Mammary epithelial cell (primary cell): ENCODE data around the gene TICRR.

ENCODE experiments used
- CTCF ChIP-seq, 2 donors: IDR thresholded peaks in 1 of 2; conservative IDR thresholded peaks in 1 of 2; 2 replicates each; pipeline ENCODE4 v1.5.1; 2011 to 2012; ENCODE audit warnings: inconsistent platforms in 2 of 2, low read length in 2 of 2, mild to moderate bottlenecking in 2 of 2, control low read depth in 1 of 2, low read depth in 1 of 2; ENCODE audit not compliant: insufficient read depth in 1 of 2; ENCODE audit errors: extremely low read depth in 1 of 2
- EZH2 ChIP-seq: IDR thresholded peaks from 2 replicates; pipeline ENCODE4 v1.6.1; 2012; ENCODE audit warnings: low read length, inconsistent platforms, borderline replicate concordance

DNA sequence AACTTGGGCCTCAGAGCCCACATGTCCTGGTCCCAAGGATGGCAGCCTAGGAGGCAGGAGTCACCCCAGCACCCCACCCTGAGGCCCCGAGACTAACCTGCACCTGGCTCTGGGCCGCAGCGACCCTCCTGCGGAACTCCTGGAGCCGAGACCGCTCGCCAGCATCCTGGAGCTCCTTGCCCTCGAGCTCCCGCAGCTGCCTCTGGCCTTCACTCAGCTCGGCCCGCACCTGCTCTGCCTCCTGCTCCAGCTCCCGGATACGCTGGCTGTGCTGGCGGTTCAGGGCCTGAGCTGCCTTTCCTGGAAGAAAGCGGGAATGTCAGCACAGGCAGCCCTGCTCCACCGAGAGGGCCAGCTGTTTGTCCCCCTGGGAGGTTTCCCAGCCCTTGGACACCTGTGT, 66.8 kb downstream of the TICRR start:
- no peak for TF ChIP-seq CTCF (conservative IDR thresholded peaks at IDR 0.05 in 1 of 2, IDR thresholded peaks at IDR 0.05 in 1 of 2; ENCODE audit: extremely low read depth in 1 of 2, insufficient read depth in 1 of 2, low read depth in 1 of 2, low read length in 2 of 2)
- TF ChIP-seq EZH2, result no peak
